CD4-positive, alpha-beta T cell treated with Interleukin-15 for 4 hours (primary cell): ENCODE results near the gene CACNA2D4.
A peak's percentile ranks its signal among the peaks of the same experiment; 100 is the strongest.

Experiments used
- DNase-seq: peaks from one replicate; pipeline ENCODE4 v3.0.0-alpha.2; 2020; ENCODE audit warnings: low spot score

Gene CACNA2D4

DNA sequence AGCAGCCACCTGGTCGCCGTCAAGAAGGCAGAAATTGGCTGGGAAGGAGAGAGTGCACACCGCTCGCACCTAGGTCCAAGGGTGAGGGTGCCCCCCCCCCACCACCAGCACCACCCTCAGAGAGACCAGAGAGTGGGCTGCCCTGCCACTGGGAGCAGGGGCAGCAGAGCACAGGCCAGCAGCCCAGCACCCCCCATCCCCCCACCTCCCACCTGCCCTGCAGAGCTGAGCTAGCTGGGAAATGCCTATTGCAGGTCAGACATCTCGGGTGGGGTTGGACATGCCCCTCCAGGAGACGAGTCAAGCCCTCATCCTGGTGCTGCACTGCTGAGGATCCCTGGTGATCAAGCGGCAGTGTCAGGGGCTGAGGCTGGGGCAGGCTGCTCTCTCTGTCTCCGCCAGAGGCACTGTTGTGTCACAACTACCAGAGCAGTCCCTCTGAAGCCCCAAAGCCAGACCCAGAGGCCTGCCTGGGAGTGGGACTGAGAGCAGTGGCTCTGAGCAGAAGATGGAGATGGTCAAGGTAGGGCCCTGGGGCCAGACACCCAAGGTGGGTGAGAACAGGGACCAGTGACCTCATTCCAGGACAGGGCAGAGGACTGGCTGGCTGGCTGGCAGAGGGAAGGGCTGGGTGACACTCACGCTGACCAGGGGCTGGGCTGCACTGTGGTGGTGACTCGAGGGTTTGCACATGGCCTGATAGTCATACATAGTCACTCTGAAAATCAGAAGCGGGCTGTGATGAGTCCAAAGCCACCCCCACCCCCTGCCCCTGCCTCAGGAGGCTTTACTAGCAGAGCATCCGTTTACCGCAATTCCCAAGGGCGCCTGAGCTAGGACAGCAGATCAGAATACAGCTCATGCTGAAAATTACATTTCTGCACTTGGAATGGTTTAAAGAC is 117.8 kb downstream of the CACNA2D4 start:
- no peak for DNase-seq

DNA sequence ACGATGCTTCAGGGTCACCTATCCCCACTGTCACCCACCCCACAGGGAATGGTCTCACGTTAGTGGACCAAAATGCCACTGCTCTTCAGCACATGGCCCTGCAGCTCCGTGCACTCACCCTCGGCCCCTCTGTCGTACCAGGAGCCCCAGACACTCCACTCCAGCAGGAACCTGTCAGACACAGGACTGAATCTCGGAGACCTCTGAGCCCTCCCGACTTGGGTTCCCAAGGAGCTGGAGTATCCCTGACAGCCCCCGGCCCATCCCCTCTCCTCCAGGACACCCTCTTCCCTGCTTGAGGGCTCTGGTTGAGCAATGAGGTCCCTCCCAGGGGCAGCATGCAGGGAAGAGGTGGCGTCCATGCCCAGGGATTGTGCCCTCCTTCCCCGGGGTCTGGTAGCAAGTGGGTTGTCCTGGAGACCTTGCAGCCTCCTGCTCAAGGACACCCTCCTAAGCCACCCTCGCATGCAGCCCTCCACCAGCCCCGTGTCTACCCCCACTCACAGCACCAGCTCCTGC is 118.5 kb downstream of the CACNA2D4 start:
- DNase-seq, result no peak

DNA sequence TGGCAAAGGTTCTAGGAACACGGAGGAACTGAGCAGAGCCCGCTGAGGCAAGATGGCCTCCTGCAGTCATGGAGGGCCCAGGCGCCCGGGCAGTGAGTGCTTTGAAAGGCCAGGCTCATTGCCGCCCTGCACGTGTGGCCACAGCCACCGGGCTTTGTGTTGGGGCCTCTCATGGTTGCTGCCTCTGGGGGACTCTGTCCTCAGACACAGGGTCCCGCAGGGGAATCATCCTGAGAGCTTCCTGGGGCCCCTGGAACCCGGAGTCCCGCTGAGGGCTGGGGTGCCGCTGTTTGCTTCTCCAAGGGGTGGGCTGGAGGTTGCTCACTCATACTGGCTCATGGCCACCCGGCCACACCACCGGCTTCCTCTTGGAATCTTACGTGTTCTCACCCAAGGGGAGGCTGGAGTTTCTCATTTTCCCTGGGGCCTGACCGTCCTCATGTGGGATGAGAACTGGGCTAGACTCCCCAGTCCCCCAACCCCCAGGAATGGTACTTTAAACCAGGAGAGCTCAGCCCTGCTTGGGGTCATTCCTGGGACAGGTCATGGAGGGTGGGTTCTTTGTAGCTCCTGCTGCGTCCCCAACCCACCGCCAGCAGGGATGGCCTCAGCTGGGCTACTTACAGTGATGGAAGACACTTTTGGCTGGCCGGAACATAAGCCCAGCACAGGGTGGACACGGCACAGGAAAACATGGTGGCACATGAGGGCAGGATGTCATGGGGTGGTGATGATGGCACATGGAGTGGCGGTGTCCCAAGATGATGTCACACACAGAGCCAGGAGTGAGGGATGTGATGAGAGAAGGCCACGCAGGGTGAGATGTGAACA is 119.2 kb downstream of the CACNA2D4 start:
- DNase-seq, result no peak

DNA sequence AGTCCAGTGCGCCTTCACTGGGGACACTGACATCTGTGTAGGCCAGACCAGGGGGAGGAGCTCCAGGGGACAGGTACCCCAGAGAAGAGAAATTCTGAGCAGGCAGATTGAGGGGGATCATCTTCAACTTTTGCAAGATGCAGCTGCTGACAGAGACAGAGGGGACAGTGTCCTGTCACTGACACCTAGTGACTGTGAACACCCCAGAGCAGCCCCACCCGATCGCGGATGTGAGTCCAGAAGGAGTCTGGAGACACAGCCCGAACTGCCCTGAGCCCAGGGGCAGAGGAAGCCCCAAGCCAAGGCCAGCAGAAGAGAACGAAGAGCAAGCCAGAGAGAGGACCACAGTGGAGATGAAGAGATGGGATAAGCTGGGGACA is 119.8 kb downstream of the CACNA2D4 start:
- DNase-seq, result no peak

- no peak for DNase-seq
Observed at GRCh38 chr12:1797991-1798640, 120.3 kb downstream of the CACNA2D4 start.

DNA sequence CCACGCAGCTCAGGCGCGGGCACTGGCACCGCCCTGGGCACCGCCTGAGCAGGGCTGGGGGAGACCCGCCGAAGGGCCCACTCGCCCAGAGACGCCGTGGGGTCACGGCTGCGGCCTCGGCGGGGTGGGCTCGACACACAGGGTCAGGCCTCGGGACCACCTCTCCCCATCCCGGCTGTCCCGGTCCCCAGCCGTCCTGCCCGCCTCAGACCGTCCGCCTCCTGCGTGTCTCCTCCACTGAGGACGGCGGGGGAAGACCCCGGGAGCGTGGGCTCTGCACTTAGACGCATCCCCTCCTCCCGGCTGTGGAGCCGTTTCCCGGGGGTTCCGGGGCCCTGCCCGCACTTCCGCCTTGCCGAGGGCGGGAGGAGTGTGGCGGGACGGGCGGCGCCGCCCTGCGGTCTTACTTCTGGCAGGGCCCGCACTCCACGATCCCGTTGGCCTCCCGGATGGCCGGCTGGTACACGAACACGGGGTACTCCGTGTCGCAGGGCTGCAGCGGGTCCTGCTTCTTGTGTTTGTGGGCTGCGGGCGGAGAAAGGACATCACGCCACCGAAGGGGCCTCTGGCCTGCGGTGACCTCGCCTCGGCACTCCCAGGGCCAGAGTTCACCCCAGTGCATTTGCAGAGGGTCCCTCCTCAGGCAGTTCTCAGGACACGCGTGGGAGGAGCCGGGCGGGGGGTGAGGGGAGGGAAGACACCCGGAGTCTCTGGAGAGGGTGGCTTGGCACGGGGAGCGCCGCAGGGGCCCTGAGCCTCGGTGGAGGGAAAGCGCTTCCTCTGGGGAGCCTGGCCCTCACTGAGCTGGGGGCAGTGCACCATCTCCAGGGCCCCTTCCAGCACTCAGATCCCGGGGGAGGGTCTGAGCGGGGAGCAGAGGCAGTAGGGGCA is 121.2 kb downstream of the CACNA2D4 start:
- DNase-seq, result peak; percentile 56

GRCh38 chr12:1796515-1797010 is 121.9 kb downstream of the CACNA2D4 start:
- peak; percentile 38 for DNase-seq

DNA sequence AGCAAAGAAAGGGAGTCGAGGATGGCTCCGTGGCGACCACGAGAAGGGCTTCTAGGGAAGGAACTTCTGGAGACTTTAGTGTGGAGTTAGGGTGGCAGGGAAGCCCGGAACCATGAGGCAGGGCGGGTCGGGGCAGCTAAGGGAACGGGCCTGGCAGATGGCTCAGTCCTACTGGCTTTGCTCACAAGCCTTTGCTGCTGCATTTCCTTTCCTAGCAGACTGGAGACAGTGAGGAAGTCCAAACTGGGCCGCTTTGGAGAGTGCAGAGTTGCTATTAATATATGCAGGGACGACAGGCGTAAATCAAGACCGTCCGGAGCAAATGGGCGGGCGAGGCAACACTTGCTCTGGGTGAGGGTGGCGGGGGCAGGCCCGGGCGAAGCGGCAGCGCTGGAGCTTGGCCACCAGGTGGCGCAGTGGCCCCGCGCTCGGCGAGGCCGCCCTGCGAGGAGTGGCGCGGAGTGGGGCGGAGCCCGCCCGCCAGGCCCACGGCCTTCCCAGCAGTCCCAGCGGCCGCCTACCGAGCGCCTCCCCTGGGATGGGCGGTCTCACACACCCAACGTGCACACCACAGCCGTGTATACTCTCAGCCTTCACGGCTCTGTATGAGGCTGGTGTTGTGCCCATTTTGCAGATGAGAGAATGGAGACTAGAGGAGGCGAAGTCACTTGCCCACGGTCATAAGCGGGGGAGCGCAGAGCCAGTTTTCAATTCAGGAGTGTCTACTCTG is 122.5 kb downstream of the CACNA2D4 start:
- DNase-seq, result peak; percentile 95

DNA sequence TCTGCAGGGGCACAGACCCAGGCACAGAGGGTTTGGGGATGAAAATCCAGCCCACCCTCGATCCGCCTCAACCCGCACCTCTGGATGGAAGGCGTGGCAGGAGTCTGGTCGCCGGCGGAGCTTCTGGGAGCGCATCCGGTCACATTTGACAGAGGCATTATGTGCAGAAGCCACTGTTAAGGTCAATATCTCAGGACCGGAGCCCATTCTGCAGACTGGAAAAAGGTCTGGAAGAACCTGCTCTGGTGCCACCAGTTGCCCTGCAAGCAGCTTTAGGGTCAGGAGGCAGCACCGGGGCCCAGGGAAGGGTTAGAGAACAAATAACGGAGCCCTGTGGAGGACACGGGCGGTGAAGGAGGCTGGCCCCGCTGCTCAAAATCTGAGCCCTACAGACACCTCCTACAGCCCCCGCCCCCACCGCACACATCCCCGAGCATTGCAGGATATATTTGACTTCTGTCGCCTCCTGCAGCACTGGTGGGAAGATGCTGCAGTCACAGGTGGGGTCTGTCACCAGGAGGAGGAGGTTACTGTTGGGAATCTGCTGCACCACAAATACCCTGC is 123.1 kb downstream of the CACNA2D4 start:
- DNase-seq, result no peak

DNA sequence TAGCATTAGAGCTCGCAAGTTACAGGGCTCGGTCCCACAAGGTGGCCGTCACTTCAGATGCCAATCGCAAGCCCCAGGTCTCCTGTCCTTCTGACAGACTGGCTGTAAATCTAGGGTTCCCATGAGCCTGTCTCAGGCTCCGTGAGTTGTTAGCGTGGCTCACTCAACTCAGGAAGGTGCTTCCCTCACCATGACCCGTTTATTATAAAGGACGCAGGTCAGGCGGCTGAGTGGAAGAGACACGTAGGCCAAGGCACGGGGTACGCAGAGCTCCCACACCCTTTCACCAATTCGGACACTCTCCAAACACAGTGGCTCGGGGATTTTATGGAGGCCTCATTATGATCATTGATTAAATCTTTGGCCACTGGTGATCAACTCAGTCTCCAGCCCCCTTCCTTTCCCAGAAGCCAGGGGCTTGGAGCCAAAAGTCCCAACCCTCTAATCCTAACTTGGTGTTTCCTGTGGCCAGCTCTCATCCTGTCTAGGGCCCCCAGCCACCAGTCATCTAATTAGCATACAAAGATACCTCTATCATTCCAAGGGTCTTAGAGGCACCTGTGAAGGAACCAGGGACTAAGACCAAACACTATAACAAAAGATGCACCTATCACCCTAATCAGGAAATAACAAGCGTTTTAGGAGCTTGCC is 123.9 kb downstream of the CACNA2D4 start:
- no peak for DNase-seq

DNA sequence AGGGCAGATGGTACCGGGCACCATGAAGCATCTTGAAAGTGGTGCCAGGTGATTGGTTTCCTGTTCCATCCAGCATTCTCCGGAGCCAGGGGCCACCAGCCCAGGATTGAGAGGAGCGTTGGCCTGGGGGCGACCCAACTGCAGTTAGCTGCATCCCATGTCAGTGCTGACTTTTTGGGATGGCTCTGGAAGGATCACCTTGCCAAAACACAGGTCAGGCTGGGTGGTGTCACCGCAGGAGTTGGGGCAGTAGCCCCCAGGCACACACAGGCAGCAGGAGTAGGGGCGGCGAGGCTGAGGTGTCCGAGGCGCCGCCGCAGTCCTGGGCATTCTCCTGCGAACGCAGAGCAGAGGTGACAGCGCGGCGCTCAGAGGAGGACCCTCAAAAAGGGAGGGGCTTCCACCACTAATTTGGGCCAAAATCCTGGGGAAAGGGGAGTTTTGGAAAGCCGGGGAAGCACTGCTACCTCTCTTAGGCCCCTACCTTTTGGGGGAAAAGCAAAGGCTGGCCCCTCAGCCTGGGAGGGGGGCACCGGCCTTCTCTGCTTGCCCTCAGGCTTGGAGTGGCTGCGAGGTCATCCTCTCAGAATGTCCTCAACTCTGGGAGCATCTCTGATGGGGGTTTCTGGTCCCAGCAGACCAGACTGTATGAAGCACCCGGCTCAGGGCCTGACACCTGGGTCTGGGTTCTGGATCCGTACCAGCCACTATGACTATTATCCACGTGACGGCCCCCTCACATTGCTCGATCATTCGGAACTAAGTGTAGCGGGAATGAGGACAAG is 124.8 kb downstream of the CACNA2D4 start:
- DNase-seq, result no peak

DNA sequence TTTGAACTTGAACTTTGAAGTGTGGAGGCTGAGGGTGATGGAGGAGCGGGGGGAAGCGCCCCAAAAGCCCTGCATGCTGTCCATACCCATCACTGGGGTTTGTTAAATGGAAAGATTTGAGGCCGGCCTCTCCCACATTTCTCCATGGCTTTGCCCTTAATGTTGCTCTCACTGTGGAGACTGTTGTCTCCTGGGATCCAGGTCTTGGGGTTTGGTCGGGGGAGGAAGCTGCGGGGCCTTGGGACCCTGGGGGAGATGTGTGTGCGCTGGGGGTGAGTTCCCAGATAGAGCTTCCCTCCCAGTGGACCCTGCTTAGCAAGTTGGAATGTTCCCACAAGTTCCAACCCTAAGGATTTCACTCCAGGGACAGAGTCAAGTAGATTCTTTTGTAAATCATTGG is 126.0 kb downstream of the CACNA2D4 start:
- no peak for DNase-seq

DNA sequence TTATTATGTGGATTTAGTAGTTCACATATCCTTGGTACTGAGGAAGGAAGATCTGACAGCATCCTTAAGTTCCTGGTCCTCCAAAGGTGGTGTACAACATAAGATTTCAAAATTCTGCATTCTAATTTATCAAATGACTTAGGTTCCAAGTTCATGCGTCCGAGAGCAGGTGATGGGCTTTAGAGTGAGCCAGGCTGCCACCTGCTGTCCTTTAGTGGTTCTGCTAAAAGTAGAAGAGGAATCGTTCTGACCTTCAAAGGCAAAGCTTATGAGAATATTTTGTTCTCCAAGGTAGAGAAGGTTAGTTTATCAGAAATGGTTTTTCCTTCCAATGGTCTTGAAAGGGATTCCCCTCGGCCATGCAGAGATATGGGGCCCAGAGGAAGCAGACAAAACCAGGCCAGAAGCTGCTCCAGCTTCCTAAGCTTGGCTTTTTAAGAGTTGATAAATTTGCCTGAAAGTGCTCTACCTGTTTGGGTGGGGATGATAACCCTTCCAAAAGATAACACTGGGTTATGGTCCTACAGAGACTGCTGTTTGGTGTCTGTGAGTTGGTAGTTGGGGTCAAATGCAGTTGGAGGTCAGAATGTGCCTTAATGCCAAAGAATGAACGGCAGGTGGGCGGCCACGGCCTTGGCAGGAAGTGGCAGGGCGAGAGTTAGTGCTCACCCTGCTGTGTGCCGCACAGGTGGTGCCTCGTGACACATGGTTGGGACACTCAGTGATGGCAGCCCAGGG is 127.2 kb downstream of the CACNA2D4 start:
- DNase-seq, result peak; percentile 74

DNA sequence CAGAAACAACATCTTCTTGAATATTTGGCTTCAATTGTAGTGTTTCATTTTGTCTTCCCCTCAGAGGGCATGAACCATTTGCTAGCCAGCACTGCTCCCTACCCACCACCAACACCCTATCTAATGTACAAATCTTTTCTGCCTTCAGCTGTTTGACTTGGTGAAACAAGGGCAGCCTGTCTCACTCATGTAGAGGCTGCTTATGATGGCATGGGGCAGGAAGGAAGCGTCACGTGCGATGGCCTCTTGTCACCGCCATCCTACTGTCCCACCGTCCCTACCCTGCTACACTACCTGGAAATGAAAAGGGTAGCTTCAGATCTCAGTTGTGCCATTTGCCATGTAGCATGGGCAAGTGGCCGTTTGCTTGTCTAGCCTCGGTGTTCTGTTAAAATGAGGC is 128.0 kb downstream of the CACNA2D4 start:
- no peak for DNase-seq

DNA sequence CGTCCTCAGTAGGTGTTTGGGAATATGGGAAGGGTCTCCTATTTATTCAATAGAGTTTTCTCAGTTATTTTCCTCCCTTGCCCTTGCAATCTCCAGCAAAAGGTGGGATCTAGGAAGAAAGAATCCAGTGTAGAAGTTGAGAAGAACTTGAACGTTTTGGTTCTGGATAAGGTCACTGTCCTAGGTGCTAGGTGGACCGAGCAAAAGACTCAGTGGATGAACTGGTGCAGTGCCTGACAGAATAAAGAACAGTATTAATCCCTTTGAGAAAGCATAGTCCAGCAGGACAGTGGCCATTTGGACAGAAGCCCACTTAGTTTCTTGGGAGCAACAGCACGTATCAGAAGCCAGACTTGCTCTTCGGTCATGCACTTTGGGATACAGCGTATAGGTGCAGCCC is 130.7 kb downstream of the CACNA2D4 start:
- no peak for DNase-seq

- no peak for DNase-seq
Observed at GRCh38 chr12:1782215-1782614, 136.2 kb downstream of the CACNA2D4 start.

DNA sequence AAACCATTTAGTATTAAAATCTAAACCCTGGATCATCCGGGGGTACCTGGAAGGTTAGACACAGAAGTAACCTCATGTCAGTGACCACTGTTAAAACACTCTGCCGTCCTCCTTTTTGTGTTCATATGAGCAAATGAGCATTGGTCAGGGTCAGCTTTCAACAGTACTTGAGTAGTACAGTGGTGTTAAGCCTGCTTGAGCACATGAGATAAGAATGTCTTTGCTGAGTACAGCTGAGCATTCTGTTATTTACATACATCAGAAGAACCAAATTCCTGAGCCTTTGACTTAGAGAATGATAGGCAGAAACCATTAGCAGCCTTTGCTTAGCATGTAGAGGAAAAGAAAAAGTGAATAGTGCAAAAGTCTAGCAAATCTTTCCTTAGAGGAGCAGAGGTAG is 136.7 kb downstream of the CACNA2D4 start:
- DNase-seq, result no peak

DNA sequence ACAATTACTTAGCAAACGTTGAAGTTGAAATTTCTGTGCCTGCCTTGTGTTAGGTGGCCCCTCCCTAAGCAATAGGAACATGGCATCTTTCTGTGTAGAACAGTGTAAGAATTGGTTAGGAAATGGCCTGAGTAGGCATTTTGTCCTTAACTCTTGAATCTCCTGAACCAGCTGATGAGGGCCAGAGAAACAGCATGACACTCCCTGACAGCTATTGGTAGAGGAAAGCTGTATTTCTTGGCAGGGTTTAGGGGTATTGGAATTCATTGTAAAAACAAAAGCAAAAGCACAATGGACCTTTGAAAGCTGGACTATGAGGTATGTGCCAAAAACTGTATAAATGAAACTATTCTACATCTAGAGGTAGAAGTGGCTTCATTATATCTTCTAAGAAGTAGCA is 138.7 kb downstream of the CACNA2D4 start:
- no peak for DNase-seq
